GM06990 (cell line): Measurements from ENCODE around the gene CLHC1.

Experiments used
- DNase-seq: peaks from one replicate; pipeline ENCODE4 v3.0.0-alpha.2; 2011; ENCODE audit not compliant: insufficient read length; ENCODE audit errors: extremely low read depth
- H3K27me3 ChIP-seq: replicated peaks from 2 replicates; pipeline ENCODE4 v1.6.0; 2011; ENCODE audit warnings: low read length; ENCODE audit not compliant: control insufficient read depth, insufficient read depth
- H3K36me3 ChIP-seq: 2 replicates; pipeline ENCODE4 v1.5.1; 2011; ENCODE audit warnings: low read length; ENCODE audit not compliant: control insufficient read depth, insufficient read depth
- H3K4me3 ChIP-seq: replicated peaks from 2 replicates; pipeline ENCODE4 v1.5.1; 2011; ENCODE audit warnings: low read depth, mild to moderate bottlenecking, control low read depth, low read length
- CTCF ChIP-seq: IDR thresholded peaks from 2 replicates; pipeline ENCODE4 v1.5.1; 2011; ENCODE audit warnings: low read length, control low read depth, mild to moderate bottlenecking, inconsistent platforms; ENCODE audit not compliant: insufficient read depth, poor library complexity, severe bottlenecking

The CLHC1 gene

GRCh38 chr2:55157474-55157884 is 74.6 kb downstream of the CLHC1 start:
- Histone ChIP-seq H3K27me3 (no peaks in the 10 kb centered on the region), H3K4me3 (no peak overlapping the region), H3K36me3 (no peaks in the 10 kb centered on the region)
- DNase-seq = peak; percentile 25
- no peak for TF ChIP-seq CTCF

DNA sequence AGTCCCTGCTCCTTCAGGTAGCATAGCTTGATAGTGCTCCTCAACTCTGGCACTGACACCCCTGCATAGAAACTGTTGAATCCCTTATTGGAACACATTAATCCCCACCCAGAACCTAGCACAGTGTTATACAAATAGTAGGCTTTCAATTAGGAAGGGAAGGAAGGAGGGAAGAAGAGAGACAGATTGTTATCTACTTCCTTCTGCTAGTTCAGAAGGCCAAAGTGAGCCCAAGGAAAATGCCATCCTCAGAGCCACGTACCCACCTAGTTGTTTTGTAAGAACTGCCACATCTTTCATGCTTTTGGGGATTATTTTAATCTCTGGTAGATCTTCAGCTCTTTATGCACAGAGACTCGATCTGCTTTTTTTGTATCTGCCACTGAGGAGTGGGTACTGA is 75.1 kb downstream of the CLHC1 start:
- H3K4me3 ChIP-seq = no peak overlapping the region
- TF ChIP-seq CTCF = no peak
- H3K36me3 ChIP-seq = no peaks in the 10 kb centered on the region
- no peak for DNase-seq
- H3K27me3 ChIP-seq = no peaks in the 10 kb centered on the region

DNA sequence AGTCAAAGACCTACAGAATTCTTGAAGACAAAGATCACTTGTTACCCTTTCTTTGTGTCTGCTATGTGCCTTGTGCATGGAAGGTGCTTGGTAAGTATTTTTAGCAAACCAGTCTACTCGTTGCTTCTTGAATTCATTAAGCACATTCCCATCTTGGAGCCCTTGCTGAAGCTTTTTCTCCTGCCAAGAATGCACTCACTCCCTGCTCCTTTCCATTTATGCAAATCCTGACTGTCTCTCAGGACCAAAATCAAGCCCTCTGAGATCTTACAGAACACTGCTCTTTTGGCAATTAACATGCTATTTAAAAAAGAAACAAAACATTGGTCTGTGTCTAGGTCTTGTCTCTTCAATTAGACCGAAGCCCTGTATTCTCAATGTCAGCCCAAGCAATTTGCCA is 75.8 kb downstream of the CLHC1 start:
- no peak for DNase-seq
- H3K27me3 ChIP-seq = no peaks in the 10 kb centered on the region
- H3K4me3 ChIP-seq = no peak overlapping the region
- TF ChIP-seq CTCF = no peak
- no peaks in the 10 kb centered on the region for H3K36me3 ChIP-seq

DNA sequence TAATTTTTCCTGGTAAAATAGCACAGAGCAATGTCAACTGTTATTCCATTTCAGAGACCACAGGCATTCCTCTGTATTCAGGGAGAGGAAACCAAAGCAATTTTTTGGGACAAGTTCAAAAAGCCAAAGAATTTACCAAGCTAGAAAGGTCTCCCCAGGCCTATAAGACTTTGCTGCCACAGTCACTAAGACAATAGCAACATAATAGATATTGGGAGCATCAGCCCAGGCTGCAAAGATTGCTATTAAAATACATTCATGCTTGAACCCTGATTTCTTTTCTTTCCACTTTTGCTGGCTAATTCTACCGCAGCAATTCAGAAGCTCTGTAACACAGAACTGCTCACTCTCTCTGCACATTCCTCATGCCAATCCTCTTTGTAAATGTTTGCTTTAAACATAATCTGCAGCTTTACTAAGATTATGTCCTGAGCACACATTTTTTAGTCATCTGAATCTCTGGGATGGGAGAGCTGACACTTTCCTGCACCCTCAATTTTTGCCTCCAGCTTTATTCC is 76.3 kb downstream of the CLHC1 start:
- TF ChIP-seq CTCF = no peak
- Histone ChIP-seq H3K4me3 (no peak overlapping the region), H3K36me3 (no peaks in the 10 kb centered on the region), H3K27me3 (no peaks in the 10 kb centered on the region)
- no peak for DNase-seq

GRCh38 chr2:55155206-55155605 is 76.9 kb downstream of the CLHC1 start:
- Histone ChIP-seq H3K27me3 (no peaks in the 10 kb centered on the region), H3K36me3 (no peaks in the 10 kb centered on the region), H3K4me3 (no peak overlapping the region)
- DNase-seq = no peak
- TF ChIP-seq CTCF = no peak

DNA sequence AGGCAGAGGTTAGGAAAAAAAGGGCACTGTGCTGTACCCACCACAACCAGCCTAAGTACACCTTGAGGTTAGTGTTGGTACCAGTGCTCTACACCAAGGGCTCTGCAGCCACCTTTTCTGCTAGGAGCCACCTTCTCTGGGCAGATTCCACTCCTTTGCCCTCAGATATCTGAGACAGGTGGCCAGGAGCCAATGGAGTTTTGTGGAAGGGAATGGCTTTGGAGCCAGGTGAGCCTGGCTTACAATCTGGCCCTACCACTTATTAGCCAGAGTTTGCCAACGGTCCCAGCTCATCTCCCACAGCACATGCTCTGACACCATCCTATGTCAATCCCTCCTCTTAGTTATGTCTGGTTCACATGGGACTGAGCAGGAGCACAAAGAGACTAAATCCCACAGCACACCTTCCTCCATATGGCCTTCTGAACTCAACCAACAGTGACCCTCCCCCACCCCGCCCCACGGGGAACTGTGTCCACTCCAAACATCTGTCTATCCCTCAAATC is 77.5 kb downstream of the CLHC1 start:
- TF ChIP-seq CTCF = no peak
- DNase-seq = no peak
- Histone ChIP-seq H3K27me3 (no peaks in the 10 kb centered on the region), H3K4me3 (no peak overlapping the region), H3K36me3 (no peaks in the 10 kb centered on the region)
